ENCODE data around the gene KIF26B.

Gene KIF26B

GRCh38 chr1:245406426-245406825 is 251.6 kb downstream of the KIF26B start:
- no peak for DNase-seq (ENCODE audit: low spot score)
- in situ Hi-C loops (cut with MboI; ENCODE audit: low sequenced_read_pairs, unreplicated experiment) = no loop called here
- no peak for TF ChIP-seq CTCF (IDR thresholded peaks at IDR 0.05; ENCODE audit: borderline replicate concordance, control extremely low read depth, extremely low read depth, insufficient read depth, missing control alignments)

GRCh38 chr1:245407983-245408382 is 253.2 kb downstream of the KIF26B start:
- DNase-seq (ENCODE audit: low spot score) = no peak
- in situ Hi-C loops (cut with MboI; ENCODE audit: low sequenced_read_pairs, unreplicated experiment) = no loop called here
- no peak for TF ChIP-seq CTCF (IDR thresholded peaks at IDR 0.05; ENCODE audit: borderline replicate concordance, control extremely low read depth, extremely low read depth, insufficient read depth, missing control alignments)

- TF ChIP-seq CTCF (IDR thresholded peaks at IDR 0.05; ENCODE audit: borderline replicate concordance, control extremely low read depth, extremely low read depth, insufficient read depth, missing control alignments) = no peak
- no peak for DNase-seq (ENCODE audit: low spot score)
- in situ Hi-C loops (cut with MboI; ENCODE audit: low sequenced_read_pairs, unreplicated experiment) = no loop called here
These were observed 254.8 kb downstream of the KIF26B start for GRCh38 chr1:245409341-245410195.

GRCh38 chr1:245411245-245412036 is 256.7 kb downstream of the KIF26B start:
- no peak for TF ChIP-seq CTCF (IDR thresholded peaks at IDR 0.05; ENCODE audit: borderline replicate concordance, control extremely low read depth, extremely low read depth, insufficient read depth, missing control alignments)
- no peak for DNase-seq (ENCODE audit: low spot score)
- in situ Hi-C loops (cut with MboI; ENCODE audit: low sequenced_read_pairs, unreplicated experiment) = no loop called here

DNA sequence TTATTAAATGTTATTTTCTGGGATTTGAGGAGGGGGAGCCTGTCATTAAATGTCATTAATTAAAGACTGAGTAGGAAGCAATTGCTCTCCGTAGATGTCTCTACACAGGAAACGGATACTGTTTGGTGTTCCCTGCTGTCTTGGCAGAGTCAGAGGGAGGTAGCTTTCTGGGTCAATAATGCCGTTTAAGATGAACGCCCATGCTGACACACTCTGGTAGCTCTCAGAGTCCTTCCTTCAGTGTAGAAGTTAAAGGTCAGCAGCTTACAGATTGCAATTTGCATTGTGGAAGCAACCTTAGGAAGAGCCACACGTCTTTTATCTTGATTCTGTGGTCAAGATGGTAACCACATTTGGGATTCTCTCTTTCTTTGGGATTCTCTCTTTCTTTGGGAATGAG is 257.5 kb downstream of the KIF26B start:
- no peak for TF ChIP-seq CTCF (IDR thresholded peaks at IDR 0.05; ENCODE audit: borderline replicate concordance, control extremely low read depth, extremely low read depth, insufficient read depth, missing control alignments)
- no peak for DNase-seq (ENCODE audit: low spot score)
- in situ Hi-C loops (cut with MboI; ENCODE audit: low sequenced_read_pairs, unreplicated experiment) = no loop called here

DNA sequence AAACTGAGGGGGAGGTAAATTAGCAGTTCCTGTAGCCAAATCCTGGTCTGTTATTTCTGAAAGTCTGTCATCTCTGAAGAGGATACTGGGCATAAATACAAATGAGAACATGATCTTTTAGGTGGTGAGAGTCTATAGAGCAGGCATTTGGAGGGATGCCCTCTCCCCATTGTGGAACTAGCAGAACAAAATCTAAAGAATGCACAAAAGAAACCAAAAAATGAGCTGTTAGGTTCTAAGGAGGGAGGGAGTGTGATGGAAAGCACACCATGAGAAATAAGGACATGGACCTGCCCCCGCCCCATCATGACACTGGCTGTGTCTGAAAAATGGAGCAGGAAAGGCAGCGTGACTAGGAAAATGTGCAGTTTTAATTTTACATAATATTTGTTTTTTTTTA is 262.0 kb downstream of the KIF26B start:
- in situ Hi-C loops (cut with MboI; ENCODE audit: low sequenced_read_pairs, unreplicated experiment) = no loop called here

More for the DNA sequence above, 262.0 kb downstream of the KIF26B start:
- DNase-seq (ENCODE audit: low spot score) = no peak
- no peak for TF ChIP-seq CTCF (IDR thresholded peaks at IDR 0.05; ENCODE audit: borderline replicate concordance, control extremely low read depth, extremely low read depth, insufficient read depth, missing control alignments)

Data from GM13976 (cell line).